Endodermal cell (in vitro differentiated cells): Measurements from ENCODE around the gene TRIO. TPM values are rescaled to one million over a fixed set of nuclear protein-coding genes. Genes with fewer than 3 reads are reported as not detected.

ENCODE experiments used
- DNase-seq: peaks from one replicate; pipeline ENCODE4 v3.0.0-alpha.2; 2017
- H3K27ac ChIP-seq: 2 replicates; pipeline ENCODE4 v1.5.1; 2013; ENCODE audit warnings: mild to moderate bottlenecking, low read depth, low read length, moderate library complexity
- H3K27me3 ChIP-seq: 2 replicates; pipeline ENCODE4 v1.6.1; 2013; ENCODE audit warnings: mild to moderate bottlenecking, low read length, moderate library complexity; ENCODE audit not compliant: insufficient read depth, control insufficient read depth, poor library complexity, severe bottlenecking
- H3K36me3 ChIP-seq: 2 replicates; pipeline ENCODE4 v1.7.0; 2013; ENCODE audit warnings: mild to moderate bottlenecking, low read length, moderate library complexity; ENCODE audit not compliant: control insufficient read depth, insufficient read depth
- H3K4me1 ChIP-seq: one replicate; pipeline ENCODE4 v1.7.0; 2013; ENCODE audit warnings: low read length; ENCODE audit not compliant: control insufficient read depth, insufficient read depth
- H3K4me3 ChIP-seq: 2 replicates; pipeline ENCODE4 v1.5.1; 2013; ENCODE audit warnings: mild to moderate bottlenecking, low read length, moderate library complexity
- H3K9ac ChIP-seq: 2 replicates; pipeline ENCODE4 v1.6.1; 2013; ENCODE audit warnings: mild to moderate bottlenecking, low read length, moderate library complexity; ENCODE audit not compliant: poor library complexity, severe bottlenecking; ENCODE audit errors: extremely low read depth
- H3K9me3 ChIP-seq: 2 replicates; pipeline ENCODE4 v1.6.1; 2013; ENCODE audit warnings: mild to moderate bottlenecking, low read length, moderate library complexity; ENCODE audit not compliant: control insufficient read depth
- H3K27ac Mint-ChIP-seq: 2 replicates; pipeline ENCODE4 v1.8.0; 2020; ENCODE audit warnings: mixed read lengths
- H3K27me3 Mint-ChIP-seq: 2 replicates; pipeline ENCODE4 v1.8.0; 2021; ENCODE audit warnings: mild to moderate bottlenecking, mixed read lengths; ENCODE audit not compliant: insufficient read depth
- H3K36me3 Mint-ChIP-seq: 2 replicates; pipeline ENCODE4 v1.8.0; 2020; ENCODE audit warnings: low read depth, mixed read lengths
- H3K4me1 Mint-ChIP-seq: 2 replicates; pipeline ENCODE4 v1.8.0; 2020; ENCODE audit warnings: mixed read lengths
- H3K4me3 Mint-ChIP-seq: 2 replicates; pipeline ENCODE4 v1.8.0; 2020; ENCODE audit warnings: mild to moderate bottlenecking, moderate library complexity, mixed read lengths
- H3K9me3 Mint-ChIP-seq: 2 replicates; pipeline ENCODE4 v1.8.0; 2020; ENCODE audit warnings: mild to moderate bottlenecking, mixed read lengths
- WGBS, 2 experiments: methylation state at CpG; one replicate each; pipeline versions ENCODE4 v1.1.5 to v1.1.7; 2013; ENCODE audit warnings: missing lambda C conversion rate in 2 of 2, mixed read lengths in 1 of 2; ENCODE audit not compliant: insufficient coverage in 1 of 2, insufficient read length in 1 of 2; 5-methylcytosine and 5-hydroxymethylcytosine counted together
- total RNA-seq, 2 donors: library from RNA; stranded (reverse); fragmentation: NEBNext Ultra II Directional in 1 of 2; extraction: Animal tissue kit (Norgen Biotek cat#: 25700) in 1 of 2; gene quantifications; 2 replicates in 1 of 2; 3 replicates in 1 of 2; pipeline ENCODE4 v1.2.1, GENCODE V29; 2021
- TF ChIP-seq, protein P1 (sequence below): fragments of 200-600 bp; sonication (generic); conservative IDR thresholded peaks from 2 replicates; pipeline ENCODE4 v1.5.0; 2021; ENCODE audit warnings: antibody characterized with exemption, mild to moderate bottlenecking

The TRIO gene
- total RNA-seq, 2 donors from 2014 or later = 88.3 to 109 TPM

DNA sequence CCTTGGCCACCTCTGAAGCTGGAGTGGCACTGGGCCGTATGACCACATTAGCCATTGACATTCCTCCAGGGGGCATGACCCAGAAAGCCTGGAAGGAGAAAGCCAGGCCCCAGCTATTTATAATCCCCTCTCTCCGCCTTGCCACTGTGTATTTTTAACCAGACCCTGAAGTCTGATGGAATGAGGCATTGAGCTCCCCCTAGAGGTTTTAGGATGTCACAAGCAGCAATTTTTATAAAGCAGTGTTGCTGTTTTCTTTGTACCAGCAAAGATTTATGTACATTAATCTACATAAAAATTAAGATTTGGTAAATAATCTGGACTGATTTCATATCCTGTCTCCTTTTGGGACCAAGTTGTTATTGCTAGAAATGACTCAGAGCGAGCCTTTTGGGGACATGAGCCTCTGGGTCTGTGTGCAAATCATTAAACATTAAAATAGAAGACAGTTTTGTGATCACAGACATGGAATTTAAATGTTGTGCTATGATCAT, 127.1 kb downstream of the TRIO start:
- H3K4me1 ChIP-seq = peaks cover 22% of the 10 kb centered on the region
- peaks cover 61% of the 10 kb centered on the region for H3K4me1 Mint-ChIP-seq

DNA sequence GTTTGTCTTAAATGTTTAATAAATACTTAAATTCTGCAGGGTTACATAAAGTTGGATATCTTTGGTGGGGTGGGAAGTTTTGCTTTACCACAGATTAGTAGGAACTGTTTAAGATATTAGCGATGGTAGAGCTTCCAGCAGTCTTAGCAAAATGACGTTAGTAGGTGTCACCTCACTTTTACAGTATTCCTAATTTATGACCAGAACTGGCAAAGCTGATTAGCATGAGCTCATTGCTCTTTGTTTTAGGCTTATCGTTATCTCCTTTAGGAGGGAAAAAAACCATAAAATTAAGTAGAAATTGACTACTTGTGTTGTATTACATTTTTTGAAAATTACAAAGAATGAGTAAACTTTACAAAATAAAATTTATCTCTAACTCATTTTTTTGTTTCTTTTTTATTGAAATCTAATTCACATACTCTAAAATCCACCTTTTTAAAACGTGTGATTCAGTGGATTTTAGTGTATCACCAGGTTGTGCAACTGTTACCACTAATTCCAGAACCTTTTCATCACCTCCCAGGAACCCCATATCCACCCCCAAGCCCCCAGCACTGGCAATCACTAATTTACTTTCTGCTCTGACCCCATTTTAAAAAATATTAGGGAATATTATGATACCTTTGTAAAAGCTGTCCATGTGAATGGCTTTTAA, 129.5 kb downstream of the TRIO start:
- no peak overlapping the region for H3K27ac ChIP-seq
- no peak overlapping the region for H3K27ac Mint-ChIP-seq
- no peaks in the 10 kb centered on the region for H3K27me3 ChIP-seq
- H3K9me3 ChIP-seq = no peaks in the 10 kb centered on the region
- H3K4me1 ChIP-seq = peaks cover 17% of the 10 kb centered on the region
- H3K4me1 Mint-ChIP-seq = peaks cover 47% of the 10 kb centered on the region
- H3K27me3 Mint-ChIP-seq = no peaks in the 10 kb centered on the region
- peaks cover 5% of the 10 kb centered on the region for H3K36me3 ChIP-seq
- H3K9me3 Mint-ChIP-seq = no peaks in the 10 kb centered on the region
- TF ChIP-seq, protein P1, sequence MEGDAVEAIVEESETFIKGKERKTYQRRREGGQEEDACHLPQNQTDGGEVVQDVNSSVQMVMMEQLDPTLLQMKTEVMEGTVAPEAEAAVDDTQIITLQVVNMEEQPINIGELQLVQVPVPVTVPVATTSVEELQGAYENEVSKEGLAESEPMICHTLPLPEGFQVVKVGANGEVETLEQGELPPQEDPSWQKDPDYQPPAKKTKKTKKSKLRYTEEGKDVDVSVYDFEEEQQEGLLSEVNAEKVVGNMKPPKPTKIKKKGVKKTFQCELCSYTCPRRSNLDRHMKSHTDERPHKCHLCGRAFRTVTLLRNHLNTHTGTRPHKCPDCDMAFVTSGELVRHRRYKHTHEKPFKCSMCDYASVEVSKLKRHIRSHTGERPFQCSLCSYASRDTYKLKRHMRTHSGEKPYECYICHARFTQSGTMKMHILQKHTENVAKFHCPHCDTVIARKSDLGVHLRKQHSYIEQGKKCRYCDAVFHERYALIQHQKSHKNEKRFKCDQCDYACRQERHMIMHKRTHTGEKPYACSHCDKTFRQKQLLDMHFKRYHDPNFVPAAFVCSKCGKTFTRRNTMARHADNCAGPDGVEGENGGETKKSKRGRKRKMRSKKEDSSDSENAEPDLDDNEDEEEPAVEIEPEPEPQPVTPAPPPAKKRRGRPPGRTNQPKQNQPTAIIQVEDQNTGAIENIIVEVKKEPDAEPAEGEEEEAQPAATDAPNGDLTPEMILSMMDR = no peak
- 79% methylated on average over 4 of the region's 4 CpGs; no CpG with 5 or more reads in 1 of the 2 experiments for WGBS, 2 experiments
- no peak for DNase-seq
- H3K36me3 Mint-ChIP-seq = no peaks in the 10 kb centered on the region
- H3K4me3 ChIP-seq = no peak overlapping the region
- no peak overlapping the region for H3K4me3 Mint-ChIP-seq
- no peak overlapping the region for H3K9ac ChIP-seq

More for the DNA sequence above, 127.1 kb downstream of the TRIO start:
- H3K9me3 ChIP-seq = no peaks in the 10 kb centered on the region
- Mint-ChIP-seq H3K27ac (peak overlapping the region; percentile 80), H3K36me3 (no peaks in the 10 kb centered on the region), H3K27me3 (no peaks in the 10 kb centered on the region), H3K4me3 (no peak overlapping the region), H3K9me3 (no peaks in the 10 kb centered on the region)
- no peak overlapping the region for H3K9ac ChIP-seq
- H3K27ac ChIP-seq = no peak overlapping the region
- DNase-seq = peak; percentile 76
- peaks cover 5% of the 10 kb centered on the region for H3K36me3 ChIP-seq
- no peak overlapping the region for H3K4me3 ChIP-seq
- no peaks in the 10 kb centered on the region for H3K27me3 ChIP-seq
- 39 to 88% methylated on average over 1 to 3 of the region's 3 CpGs for WGBS, 2 experiments
- TF ChIP-seq, protein P1 = peak; percentile 88

DNA sequence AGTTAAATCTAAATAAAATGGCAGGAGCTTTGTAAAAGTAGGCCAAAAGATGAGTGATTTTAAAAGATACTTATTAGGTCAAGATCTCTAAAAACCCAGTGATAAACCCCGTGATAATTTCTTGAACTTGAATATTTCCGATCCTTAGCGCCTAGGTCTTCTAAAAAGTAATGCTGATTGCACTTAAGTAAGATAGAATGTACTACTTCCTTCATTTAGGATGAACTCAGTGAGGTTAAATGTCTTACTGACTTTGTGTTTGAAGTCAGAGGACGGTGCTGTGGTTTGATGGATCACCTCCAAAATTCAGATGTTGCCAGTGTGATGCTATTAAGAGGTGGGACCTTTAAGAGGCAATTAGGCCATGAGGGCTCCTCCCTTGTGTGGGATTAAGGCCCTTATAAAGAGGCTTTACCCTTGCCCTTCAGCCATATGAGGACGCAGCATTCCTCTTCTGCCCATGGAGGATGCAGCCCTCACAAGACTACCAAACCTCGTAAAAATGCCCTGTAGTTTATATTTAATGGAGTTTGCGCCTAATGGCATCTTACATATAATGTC, 130.1 kb downstream of the TRIO start:
- 98% methylated on average over 4 to 7 of the region's 7 CpGs for WGBS, 2 experiments
- H3K27ac ChIP-seq = no peak overlapping the region
- no peak overlapping the region for H3K9ac ChIP-seq
- no peaks in the 10 kb centered on the region for H3K27me3 ChIP-seq
- H3K4me3 ChIP-seq = no peak overlapping the region
- Mint-ChIP-seq H3K9me3 (no peaks in the 10 kb centered on the region), H3K4me3 (no peak overlapping the region), H3K36me3 (no peaks in the 10 kb centered on the region), H3K27me3 (no peaks in the 10 kb centered on the region), H3K4me1 (peaks cover 44% of the 10 kb centered on the region), H3K27ac (no peak overlapping the region)
- peaks cover 5% of the 10 kb centered on the region for H3K36me3 ChIP-seq
- no peak for DNase-seq
- no peaks in the 10 kb centered on the region for H3K9me3 ChIP-seq
- TF ChIP-seq, protein P1 = no peak
- H3K4me1 ChIP-seq = peaks cover 11% of the 10 kb centered on the region
